Left forelimb (tissue), 1 donor: ENCODE data around the gene JAG1.
A peak's percentile ranks its signal among the peaks of the same experiment; 100 is the strongest.

ENCODE experiments used
- DNase-seq: peaks from one replicate; pipeline ENCODE4 v3.0.0-alpha.2; 2018; ENCODE audit warnings: low spot score

Gene JAG1

GRCh38 chr20:10699489-10699888 lies 25.7 kb upstream of the JAG1 start:
- DNase-seq = no peak

DNA sequence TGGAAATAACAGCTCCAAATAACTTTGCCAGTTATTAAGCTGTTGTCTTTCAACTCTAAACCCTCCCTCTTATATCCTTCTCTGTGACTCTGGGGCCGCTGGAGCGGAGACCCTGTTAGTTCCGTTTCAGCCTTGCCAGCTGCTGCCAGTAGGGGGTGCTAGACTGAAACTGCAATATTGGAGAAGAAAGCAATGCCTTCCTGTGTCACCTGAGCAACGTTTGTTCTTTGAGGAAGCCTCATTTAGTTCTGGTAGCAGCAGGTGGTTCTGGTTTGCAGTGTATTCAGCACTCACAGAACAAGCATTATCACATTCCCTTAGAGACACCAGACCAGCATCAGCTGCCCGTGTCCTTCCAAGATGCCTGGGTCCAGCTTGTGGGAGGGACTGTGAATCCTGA lies 22.9 kb upstream of the JAG1 start:
- no peak for DNase-seq

DNA sequence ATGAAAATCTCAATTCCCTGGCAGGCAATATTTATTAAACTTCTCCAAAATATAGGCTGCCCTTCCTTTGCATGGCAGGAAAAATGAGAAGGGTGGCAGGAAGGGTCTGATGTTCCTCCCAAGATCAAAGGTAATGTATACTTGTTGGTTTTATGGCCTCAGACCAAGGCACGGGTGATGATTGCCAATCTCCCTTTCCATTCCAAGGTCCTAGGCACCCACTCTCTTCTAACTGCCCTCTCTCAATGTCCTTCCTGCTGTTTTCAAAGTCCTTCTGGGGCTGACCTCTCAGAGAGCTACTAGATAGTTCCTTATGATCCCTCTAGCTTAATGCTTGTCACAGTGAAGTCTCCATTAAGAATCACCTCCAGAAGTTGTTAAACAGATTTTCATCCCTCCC lies 15.6 kb upstream of the JAG1 start:
- DNase-seq = no peak

DNA sequence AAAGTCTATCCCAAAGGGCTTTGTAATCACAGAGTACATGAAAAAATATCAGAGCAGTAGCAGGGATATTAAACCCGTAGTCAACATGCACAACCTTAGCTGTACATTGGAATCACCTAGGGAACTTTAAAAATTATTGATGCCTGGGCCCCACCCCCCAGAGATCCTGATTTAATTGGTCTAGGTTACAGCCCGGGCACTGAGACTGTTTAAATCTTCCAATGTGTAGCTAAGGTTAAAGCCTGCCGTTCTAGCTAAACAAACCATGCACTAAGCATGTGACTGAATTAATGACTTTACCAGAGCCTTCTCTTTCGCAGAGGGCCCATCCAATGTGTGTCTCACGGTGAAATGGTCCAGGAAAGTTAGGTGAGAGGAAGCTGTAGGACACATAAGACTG lies 14.1 kb upstream of the JAG1 start:
- DNase-seq = no peak

DNA sequence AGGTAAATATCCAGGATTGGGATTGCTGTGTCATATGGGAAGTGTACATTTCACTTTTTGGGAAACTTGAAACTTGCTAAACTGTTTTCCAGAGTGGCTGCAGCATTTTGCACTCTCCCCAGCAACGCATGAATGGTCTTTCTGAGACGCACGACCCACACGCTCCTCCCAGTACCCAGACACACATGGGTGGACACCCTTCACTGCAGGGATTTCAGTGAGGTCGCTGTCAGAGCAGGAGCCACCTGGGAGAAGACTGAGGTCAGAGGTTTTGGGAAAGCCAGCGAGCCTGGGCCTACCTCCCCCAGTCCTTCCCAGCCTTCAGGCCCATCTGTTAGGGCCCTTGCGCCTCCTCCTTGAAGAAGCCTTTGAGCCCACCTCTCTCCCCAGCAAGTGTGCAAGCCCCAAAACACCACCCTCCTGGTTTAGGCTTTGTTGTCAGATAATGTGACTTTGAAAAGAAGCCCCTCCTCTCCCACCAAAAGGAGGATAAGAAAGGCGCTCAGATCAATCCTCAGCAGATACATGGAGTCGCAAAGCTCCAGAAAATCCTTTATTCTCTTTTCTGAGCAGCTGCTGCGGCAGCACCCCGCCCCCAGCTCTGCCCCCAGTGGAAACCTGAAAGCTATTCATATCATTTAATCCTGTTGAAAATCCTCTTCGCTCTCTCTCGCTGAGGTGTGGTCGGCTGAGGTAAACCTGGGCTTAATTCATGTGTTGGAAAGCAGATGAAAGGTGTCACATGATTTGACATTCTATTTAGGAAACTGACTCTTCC lies 12.7 kb upstream of the JAG1 start:
- DNase-seq = no peak

GRCh38 chr20:10683537-10683936 lies 9.7 kb upstream of the JAG1 start:
- no peak for DNase-seq

GRCh38 chr20:10682939-10683338 lies 9.1 kb upstream of the JAG1 start:
- DNase-seq = no peak

- no peak for DNase-seq
Observed at GRCh38 chr20:10681494-10681893, 7.7 kb upstream of the JAG1 start.

DNA sequence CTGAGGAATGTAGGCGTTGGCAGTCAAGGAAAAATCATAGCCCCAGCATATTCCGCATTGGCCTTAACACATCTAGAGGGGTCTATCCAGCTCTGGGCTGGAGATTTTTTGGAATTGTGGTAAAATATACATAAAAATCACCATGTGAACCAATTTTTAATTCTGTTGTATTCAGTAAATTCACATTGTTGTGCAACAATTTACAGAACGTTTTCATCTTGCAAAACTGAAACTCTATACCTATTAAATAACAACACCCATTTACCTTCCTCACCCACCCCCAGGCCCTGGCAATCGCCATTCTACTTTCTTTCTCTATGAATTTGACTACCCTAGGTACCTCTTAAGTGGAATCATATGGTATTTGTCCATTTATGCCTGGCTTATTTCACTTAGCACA lies 6.8 kb upstream of the JAG1 start:
- DNase-seq = no peak

DNA sequence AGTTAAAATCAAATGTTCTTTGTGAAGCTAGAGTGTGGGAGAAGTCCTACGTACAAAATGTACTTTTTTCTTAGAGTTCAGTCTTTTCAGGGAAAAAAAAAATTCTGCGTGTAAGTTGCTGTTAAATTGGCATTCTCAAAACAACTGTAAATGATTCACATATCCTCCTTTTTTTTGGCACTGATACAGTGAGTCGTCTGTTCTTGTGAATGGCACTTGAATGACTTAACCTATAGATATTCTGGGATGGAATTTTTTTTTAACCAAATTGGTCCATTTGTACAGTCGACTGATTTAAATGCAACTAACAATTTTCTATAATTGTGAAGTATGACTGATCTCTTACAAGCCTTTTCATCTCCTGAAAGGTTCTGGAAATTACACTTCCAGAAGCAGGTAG lies 5.5 kb upstream of the JAG1 start:
- no peak for DNase-seq

GRCh38 chr20:10676518-10676917 lies 2.7 kb upstream of the JAG1 start:
- no peak for DNase-seq

DNA sequence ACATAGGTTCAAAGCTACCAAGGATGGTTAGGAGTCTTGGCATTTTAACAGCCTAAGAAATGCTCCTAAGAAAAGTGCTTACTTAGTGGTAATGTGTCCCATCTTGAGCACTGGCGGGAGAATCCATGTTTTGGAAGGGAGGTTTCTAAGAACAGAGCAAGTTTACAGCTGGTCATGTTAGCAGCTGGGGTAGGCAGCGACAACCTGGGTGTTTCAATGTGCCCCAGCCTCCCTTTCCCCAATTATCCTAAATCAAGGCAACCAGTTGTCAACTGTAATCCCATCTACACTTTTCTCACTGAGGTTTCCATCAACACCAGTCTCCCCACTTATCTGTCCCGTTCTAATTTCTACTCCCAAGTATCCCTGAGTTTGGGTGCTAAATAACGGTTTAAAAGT lies 1.6 kb upstream of the JAG1 start:
- no peak for DNase-seq

DNA sequence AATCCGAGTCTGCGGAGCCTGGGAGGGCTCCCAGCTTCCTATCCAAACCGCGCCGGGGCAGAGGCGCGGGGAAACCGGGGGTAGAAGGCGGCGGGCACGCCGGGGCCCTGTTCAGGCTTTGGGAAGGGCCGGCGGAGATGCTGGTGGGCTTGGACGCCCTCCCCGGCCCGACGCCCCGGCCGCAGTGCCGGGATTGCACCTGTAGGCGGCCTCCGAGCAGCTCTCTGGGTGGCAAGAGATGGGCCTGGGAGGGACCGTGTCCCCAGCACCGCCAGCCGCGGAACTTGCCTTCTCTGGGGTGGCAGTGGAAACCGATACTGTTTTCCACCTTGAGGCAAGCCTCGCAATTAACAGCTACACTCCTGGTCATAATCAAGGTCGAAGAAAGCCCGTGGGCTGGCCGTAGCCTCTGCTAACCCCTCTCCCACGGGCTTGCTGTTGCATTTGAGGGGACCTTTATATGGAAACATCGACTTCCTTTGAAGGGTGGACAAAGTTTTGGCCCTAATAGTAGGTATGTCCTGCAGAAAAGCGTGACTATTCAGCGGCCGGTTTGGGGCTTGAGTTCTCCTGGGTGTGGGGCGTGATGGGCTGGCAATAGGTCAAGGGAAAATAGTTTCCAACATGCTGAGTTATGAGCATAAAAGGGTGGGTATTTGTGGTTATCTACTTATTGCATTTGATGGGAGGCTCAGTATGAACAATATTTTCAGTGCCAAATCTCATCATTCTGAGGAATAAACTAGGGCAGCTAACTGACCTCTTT lies 1.1 kb upstream of the JAG1 start:
- DNase-seq = peak; percentile 86

DNA sequence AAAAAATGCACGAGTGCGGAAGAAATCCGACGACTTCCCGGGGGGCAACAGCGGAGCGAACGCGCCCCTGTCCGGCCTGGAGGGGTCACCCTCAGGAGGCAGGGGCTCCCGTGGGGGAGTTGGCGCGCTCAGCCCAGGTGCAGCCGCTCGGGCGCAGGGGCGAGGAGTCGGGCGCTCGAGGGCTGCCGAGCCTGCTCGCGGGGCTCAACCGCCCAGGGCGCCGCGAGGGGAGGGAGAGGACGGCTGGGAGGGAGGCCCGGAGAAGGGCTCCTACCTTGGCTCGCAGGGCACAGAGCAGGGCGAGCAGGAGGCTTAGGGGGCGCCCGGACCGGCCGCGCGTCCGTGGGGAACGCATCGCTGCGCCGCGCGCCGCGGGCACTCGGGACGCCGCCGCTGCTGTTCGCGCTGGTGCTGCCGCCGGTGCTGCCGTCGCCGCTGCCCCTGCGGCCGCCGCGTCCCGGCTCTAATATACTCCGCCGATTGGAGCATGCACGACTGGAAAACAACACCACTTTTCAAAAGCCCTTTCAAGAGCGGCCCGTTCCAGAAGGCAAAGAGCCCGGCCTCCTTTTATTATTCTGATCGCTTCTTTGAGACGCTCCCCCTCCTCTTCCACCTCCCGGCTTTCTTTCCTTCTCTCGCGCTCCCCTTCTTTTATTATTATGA lies 490 bp downstream of the JAG1 start:
- no peak for DNase-seq

DNA sequence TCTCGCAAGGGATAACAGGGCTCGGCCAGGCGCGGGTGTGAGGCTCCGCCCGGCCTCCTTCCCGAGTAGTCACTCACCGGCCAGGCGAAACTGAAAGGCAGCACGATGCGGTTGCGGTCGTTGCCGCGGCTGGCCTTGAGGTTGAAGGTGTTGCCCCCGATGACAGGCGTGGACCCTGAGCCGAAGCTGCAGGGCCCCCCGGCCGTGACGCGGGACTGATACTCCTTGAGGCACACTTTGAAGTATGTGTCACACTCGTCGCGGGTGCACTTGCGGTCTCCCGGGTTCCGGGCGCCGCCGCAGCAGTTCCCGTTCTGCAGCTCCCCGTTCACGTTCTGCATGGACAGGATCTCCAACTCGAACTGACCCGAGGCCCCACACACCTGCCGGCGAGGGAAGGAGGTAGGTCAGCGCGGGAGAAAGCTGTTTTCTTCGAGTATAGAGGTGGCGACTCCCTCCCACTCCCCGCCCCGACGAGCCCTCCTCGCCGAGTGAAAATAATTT lies 1.1 kb downstream of the JAG1 start:
- DNase-seq = peak; percentile 78

DNA sequence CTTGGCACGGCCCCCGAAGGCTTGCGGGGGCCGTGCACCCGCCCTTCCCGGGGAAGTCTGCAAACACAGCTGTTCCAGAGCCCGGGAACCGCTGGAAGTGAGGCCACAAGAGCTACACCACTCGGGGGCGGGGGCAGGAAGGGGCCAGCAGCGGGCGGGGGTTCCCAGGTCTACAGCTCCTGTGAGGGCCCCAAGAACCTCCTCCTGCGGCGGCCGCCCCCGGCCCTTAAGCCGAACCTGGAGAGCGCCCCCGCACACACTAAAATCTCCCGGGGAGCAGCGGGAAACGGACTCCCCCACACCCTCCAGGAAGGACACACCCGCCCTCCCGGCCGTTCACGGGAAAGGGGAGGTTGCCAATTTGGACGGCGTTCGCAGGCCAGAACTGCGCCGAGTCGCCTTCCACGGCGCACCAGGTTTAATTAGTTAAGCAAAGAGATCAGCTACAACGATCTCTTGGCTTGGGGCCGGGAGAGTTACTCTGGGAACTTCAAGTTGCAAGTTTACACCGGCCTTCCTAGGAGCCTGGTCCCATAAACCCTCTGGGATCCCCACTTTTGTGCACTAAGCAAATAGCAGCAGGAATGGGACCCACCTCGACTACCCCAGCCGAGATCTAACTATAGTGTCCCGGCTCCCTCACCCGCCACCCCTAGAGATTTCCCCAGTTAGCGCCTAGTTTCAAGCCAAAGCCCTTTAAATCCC lies 1.7 kb downstream of the JAG1 start:
- peak; percentile 89 for DNase-seq

GRCh38 chr20:10671221-10671918 lies 2.4 kb downstream of the JAG1 start:
- DNase-seq = peak; percentile 85

DNA sequence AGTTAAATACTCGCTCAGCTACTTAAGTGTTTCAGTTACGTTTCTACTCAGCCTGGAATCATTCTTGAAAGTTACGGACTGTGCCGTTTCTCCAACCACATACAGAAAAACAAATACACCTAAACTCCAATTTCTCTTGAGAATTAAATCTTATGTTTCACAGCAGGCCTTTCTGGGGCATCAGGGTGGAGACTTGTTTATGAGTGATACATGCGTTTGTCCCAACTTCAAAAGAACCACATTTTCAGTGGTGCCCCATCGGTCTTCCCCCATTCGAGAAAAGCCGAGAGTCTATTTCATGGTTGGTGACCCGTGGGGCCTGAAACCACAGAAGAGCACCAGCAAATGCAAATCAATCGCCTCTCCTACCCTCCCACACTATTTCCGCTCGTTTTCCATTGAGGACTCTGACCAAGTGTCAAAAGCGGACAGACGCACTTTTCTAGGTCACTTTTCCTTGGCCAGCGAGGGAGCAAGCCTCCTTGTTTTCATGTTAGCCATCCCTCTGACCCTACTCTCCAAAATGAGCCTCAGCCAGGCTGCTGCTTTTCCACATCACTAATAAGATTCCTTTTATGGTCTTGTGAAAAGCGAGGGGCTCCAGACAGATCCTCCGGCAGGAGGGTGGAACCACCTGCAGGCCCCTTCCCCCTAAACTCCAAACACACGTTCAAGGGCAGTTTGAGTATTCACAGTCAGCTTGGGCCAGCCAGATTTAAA lies 3.1 kb downstream of the JAG1 start:
- no peak for DNase-seq

GRCh38 chr20:10669843-10670446 lies 3.9 kb downstream of the JAG1 start:
- DNase-seq = no peak

DNA sequence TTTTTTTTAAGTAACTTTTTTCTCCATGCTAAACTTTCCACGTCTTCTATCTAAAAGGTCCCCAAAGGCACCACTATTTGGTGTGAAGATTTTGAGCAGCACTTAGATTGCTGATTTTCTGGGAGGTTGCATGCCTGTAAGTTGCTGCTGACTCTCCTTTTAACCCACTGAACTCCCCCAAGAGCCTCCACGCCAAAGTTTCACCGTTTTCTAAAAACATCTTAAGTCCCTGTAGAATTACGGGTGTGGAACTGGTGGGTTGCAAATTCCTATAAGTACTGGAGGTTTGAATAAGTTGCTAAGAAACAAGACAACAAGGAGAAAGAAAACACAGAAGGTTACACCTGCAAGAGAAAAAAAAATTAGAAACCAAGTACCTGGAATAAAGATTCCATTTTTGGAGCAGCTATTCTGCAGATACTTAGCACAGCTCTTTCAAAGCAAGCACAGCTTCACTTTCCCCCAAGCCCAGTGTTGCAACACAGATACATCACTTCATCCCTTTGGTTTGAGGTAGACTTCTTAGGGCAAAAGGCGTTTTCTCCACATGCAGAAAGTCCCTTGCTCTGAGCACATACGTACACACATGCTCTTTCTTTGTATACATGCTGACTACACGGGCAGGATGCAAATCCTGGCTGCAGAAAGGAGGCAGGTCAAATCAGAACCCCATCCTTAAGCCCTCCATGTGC lies 5.0 kb downstream of the JAG1 start:
- no peak for DNase-seq
